ENCODE data around the gene DUS3L. TPM values are rescaled to one million over a fixed set of nuclear protein-coding genes. Genes with fewer than 3 reads are reported as not detected.
A peak's percentile ranks its signal among the peaks of the same experiment; 100 is the strongest.

DUS3L gene
- total RNA-seq, 1 experiment from 2014 or later = 39.3 TPM

- ATAC-seq = peak; percentile 1; the same call in 1 of the 2 replicates
- peak overlapping the region; percentile 49; the same call in 1 of the 2 replicates for H3K4me3 Mint-ChIP-seq
Observed at GRCh38 chr19:5801796-5802619, 11.0 kb upstream of the DUS3L start.

DNA sequence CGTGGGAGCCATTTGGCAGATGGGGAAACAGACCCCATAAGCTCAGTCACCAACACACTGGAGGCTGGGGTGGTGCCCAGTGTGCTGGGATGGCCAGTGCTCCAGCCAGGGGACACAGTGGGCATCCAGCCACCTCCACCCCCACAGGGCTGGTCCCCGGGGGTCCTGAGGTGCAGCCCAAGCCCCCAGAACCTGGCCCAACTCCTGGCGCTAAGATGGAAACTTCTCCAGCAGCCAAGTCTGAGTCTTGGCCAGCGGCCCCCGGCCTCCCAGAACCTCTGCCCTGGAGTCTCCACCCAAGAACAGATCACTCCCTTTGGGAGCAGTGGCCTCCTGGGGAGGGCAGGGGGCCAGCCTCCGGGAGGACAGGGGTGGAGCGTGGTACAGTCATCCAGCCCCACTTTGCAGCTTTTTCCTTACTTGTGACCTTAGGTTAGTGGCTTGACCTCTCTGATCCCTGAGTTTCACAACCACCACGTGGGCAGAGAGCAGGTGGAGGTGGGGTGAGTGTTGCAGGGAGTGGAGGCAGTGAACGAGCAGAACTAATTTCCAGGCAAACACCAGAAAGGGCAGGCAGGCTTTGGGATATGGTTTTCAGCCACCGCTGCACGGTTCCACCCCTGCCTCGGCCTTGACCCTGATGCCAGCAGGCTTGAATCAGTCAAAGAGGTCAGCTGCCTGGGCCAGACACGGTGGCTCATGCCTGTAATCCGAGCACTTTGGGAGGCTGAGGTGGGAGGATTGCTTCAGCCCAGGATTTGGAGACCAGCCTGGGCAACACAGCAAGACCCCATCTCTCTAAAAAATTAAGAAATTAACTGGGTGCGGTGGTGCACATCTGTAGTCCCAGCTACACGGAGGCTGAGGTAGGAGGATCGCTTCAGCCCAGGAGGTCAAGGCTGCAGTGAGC, 9.7 kb upstream of the DUS3L start:
- H3K9me3 Mint-ChIP-seq = no peaks in the 10 kb centered on the region
- ChIA-PET CTCF (interaction anchor here (1.2 to 2.1 kb wide), 2 partner anchors 27 to 221 kb away, joined by 4 to 5 read pairs; no protein-coding TSS in a partner anchor), POLR2A (no interaction called here)
- H3K36me3 Mint-ChIP-seq = no peaks in the 10 kb centered on the region
- DNase-seq (ENCODE audit: low spot score) (no peak), ATAC-seq (no peak)
- H3K27ac Mint-ChIP-seq = no peak overlapping the region
- no peak overlapping the region for H3K4me3 Mint-ChIP-seq
- peaks cover 11% of the 10 kb centered on the region for H3K4me1 Mint-ChIP-seq
- H3K27me3 Mint-ChIP-seq (ENCODE audit: low read depth) = peaks cover 57% of the 10 kb centered on the region
- TF ChIP-seq, protein P1, sequence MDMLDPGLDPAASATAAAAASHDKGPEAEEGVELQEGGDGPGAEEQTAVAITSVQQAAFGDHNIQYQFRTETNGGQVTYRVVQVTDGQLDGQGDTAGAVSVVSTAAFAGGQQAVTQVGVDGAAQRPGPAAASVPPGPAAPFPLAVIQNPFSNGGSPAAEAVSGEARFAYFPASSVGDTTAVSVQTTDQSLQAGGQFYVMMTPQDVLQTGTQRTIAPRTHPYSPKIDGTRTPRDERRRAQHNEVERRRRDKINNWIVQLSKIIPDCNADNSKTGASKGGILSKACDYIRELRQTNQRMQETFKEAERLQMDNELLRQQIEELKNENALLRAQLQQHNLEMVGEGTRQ (CRISPR knock-in tag; IDR thresholded peaks at IDR 0.05) = no peak
- peak; percentile 69; the same call in 1 of the 2 replicates for TF ChIP-seq ZNF121 (CRISPR knock-in tag; IDR thresholded peaks at IDR 0.05)
- TF ChIP-seq TEAD1 (CRISPR knock-in tag; IDR thresholded peaks at IDR 0.05) = no peak
- 0 out of 2 replicates have a peak, but pooled peaks have one; percentile 15 for TF ChIP-seq GTF2I (CRISPR knock-in tag; conservative IDR thresholded peaks at IDR 0.05)

More at GRCh38 chr19:5801796-5802619, 11.0 kb upstream of the DUS3L start:
- ChIA-PET POLR2A (no interaction called here), CTCF (interaction anchor here (2.1 kb wide), 1 partner anchor 26 kb away, joined by 5 read pairs; no protein-coding TSS in a partner anchor)
- H3K9me3 Mint-ChIP-seq = no peaks in the 10 kb centered on the region
- peak; percentile 80 for DNase-seq (ENCODE audit: low spot score)
- peaks cover 57% of the 10 kb centered on the region for H3K27me3 Mint-ChIP-seq (ENCODE audit: low read depth)
- H3K4me1 Mint-ChIP-seq = peaks cover 13% of the 10 kb centered on the region
- no peaks in the 10 kb centered on the region for H3K36me3 Mint-ChIP-seq
- TF ChIP-seq, protein P2, sequence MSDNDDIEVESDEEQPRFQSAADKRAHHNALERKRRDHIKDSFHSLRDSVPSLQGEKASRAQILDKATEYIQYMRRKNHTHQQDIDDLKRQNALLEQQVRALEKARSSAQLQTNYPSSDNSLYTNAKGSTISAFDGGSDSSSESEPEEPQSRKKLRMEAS (CRISPR knock-in tag; IDR thresholded peaks at IDR 0.05) = no peak
- TF ChIP-seq KAT7 (CRISPR knock-in tag; IDR thresholded peaks at IDR 0.05; ENCODE audit: borderline replicate concordance) = no peak
- TF ChIP-seq ATF6 (CRISPR knock-in tag; IDR thresholded peaks at IDR 0.05) = no peak
- TF ChIP-seq CBFB (CRISPR knock-in tag; IDR thresholded peaks at IDR 0.05; ENCODE audit: low read depth) = no peak
- no peak for TF ChIP-seq STAT6 (CRISPR knock-in tag; conservative IDR thresholded peaks at IDR 0.05; ENCODE audit: low read depth)
- no peak for TF ChIP-seq GRHL2 (CRISPR knock-in tag; IDR thresholded peaks at IDR 0.05; ENCODE audit: insufficient replicate concordance, severe bottlenecking)
- no peak for TF ChIP-seq E2F1 (CRISPR knock-in tag; IDR thresholded peaks at IDR 0.05)
- no peak for TF ChIP-seq SMAD4 (CRISPR knock-in tag; IDR thresholded peaks at IDR 0.05)
- no peak for TF ChIP-seq MYBL2 (CRISPR knock-in tag; IDR thresholded peaks at IDR 0.05)
- no peak overlapping the region for H3K27ac Mint-ChIP-seq

Data from WTC11 (cell line).